Activated CD4-positive, alpha-beta T cell treated with anti-CD3 and anti-CD28 coated beads, Interleukin-2, Interleukin-4, amounts not matched to agents 100 ng/mL and 50 ng/mL, durations not matched to agents 16 hours and 8 hours (primary cell): ENCODE data around the gene CYP2J2.
"Not testable (repeated sequence)": the region's sequence is repeated elsewhere in the genome, so short reads cannot be mapped to it uniquely, and the experiment has no call there.

Source experiments
- DNase-seq: peaks from one replicate; pipeline ENCODE4 v3.0.0-alpha.2; 2020; ENCODE audit warnings: low spot score

Gene CYP2J2

GRCh38 chr1:59926381-59927123, at the start of gene CYP2J2:
Gene CYP2J2 (minus strand): TSS chr1:59926773. CDS start chr1:59926746, 27 bp downstream.
- peak; percentile 3 for DNase-seq

- DNase-seq = no peak
Measured at GRCh38 chr1:59973719-59974118, 47.1 kb upstream of the CYP2J2 start.

- no peak for DNase-seq
Measured at GRCh38 chr1:59972216-59972927, 45.8 kb upstream of the CYP2J2 start.

GRCh38 chr1:59971464-59971911, 44.9 kb upstream of the CYP2J2 start:
- DNase-seq = peak; percentile 56

- DNase-seq = not testable (repeated sequence)
Measured at GRCh38 chr1:59969542-59970175, 43.1 kb upstream of the CYP2J2 start.

- DNase-seq = not testable (repeated sequence)
Measured at GRCh38 chr1:59968746-59969145, 42.2 kb upstream of the CYP2J2 start.

- DNase-seq = no peak
Measured at GRCh38 chr1:59967780-59968179, 41.2 kb upstream of the CYP2J2 start.

- DNase-seq = no peak
Measured at GRCh38 chr1:59967141-59967697, 40.6 kb upstream of the CYP2J2 start.

GRCh38 chr1:59952065-59952464, 25.5 kb upstream of the CYP2J2 start:
- DNase-seq = no peak

GRCh38 chr1:59949648-59950047, 23.1 kb upstream of the CYP2J2 start:
- DNase-seq = no peak

- DNase-seq = no peak
Measured at GRCh38 chr1:59948990-59949389, 22.4 kb upstream of the CYP2J2 start.

- peak; percentile 59 for DNase-seq
Measured at GRCh38 chr1:59947047-59947938, 20.7 kb upstream of the CYP2J2 start.

- DNase-seq = no peak
Measured at GRCh38 chr1:59945790-59946189, 19.2 kb upstream of the CYP2J2 start.

- DNase-seq = no peak
Measured at GRCh38 chr1:59939393-59939792, 12.8 kb upstream of the CYP2J2 start.

- DNase-seq = no peak
Measured at GRCh38 chr1:59937636-59938210, 11.2 kb upstream of the CYP2J2 start.

- DNase-seq = no peak
Measured at GRCh38 chr1:59936358-59936821, 9.8 kb upstream of the CYP2J2 start.

GRCh38 chr1:59928996-59929395, 2.4 kb upstream of the CYP2J2 start:
- DNase-seq = no peak

GRCh38 chr1:59927213-59927612, 640 bp upstream of the CYP2J2 start:
- DNase-seq = no peak

GRCh38 chr1:59924653-59925052, 1.9 kb downstream of the CYP2J2 start:
- no peak for DNase-seq

GRCh38 chr1:59921258-59921899, 5.2 kb downstream of the CYP2J2 start:
- DNase-seq = not testable (repeated sequence)

GRCh38 chr1:59919746-59920145, 6.8 kb downstream of the CYP2J2 start:
- DNase-seq = no peak
